ENCODE data around the gene GALE.

GRCh38 chr1:23817633-23818032, 17.1 kb upstream of the GALE start:
- TF ChIP-seq CTCF (IDR thresholded peaks at IDR 0.05) (no peak), EP300 (IDR thresholded peaks at IDR 0.05) (no peak)
